Astrocyte (in vitro differentiated cells and primary cell): ENCODE data around the gene GAB2. TPM values are rescaled to one million over a fixed set of nuclear protein-coding genes. Genes with fewer than 3 reads are reported as not detected.

Experiments
- DNase-seq: peaks from one replicate; pipeline ENCODE4 v3.0.0-alpha.2; 2010; ENCODE audit warnings: low read depth
- FAIRE-seq: peaks from 2 replicates; lab custom pipeline; 2011; peaks lifted over from hg19 to GRCh38; lab: Jason Lieb, UNC
- H2AFZ ChIP-seq: 2 replicates; pipeline ENCODE4 v1.6.0; 2012; ENCODE audit warnings: low read depth, low read length, inconsistent platforms
- H3K27ac ChIP-seq: 2 replicates; pipeline ENCODE4 v1.5.1; 2011; ENCODE audit warnings: low read depth, low read length, inconsistent platforms
- H3K27me3 ChIP-seq: 2 replicates; pipeline ENCODE4 v1.6.0; 2011; ENCODE audit warnings: low read length, inconsistent platforms; ENCODE audit not compliant: insufficient read depth
- H3K36me3 ChIP-seq: 2 replicates; pipeline ENCODE4 v1.5.1; 2011; ENCODE audit warnings: low read length, inconsistent platforms; ENCODE audit not compliant: insufficient read depth
- H3K4me1 ChIP-seq: 2 replicates; pipeline ENCODE4 v1.5.1; 2011; ENCODE audit warnings: low read length, inconsistent platforms; ENCODE audit not compliant: insufficient read depth
- H3K4me2 ChIP-seq: 2 replicates; pipeline ENCODE4 v1.6.0; 2012; ENCODE audit warnings: low read length, inconsistent platforms
- H3K4me3 ChIP-seq: 2 replicates; pipeline ENCODE4 v1.5.1; 2011; ENCODE audit warnings: low read depth, mild to moderate bottlenecking, low read length, inconsistent platforms; ENCODE audit not compliant: insufficient read depth
- H3K79me2 ChIP-seq: 2 replicates; pipeline ENCODE4 v1.6.0; 2012; ENCODE audit warnings: mild to moderate bottlenecking, low read length, inconsistent platforms; ENCODE audit not compliant: insufficient read depth
- H3K9ac ChIP-seq: 2 replicates; pipeline ENCODE4 v1.6.0; 2012; ENCODE audit warnings: mild to moderate bottlenecking, low read length, inconsistent platforms
- H3K9me3 ChIP-seq: 2 replicates; pipeline ENCODE4 v1.5.1; 2012; ENCODE audit warnings: low read depth, mild to moderate bottlenecking, low read length, inconsistent platforms; ENCODE audit not compliant: insufficient read depth
- H4K20me1 ChIP-seq: 2 replicates; pipeline ENCODE4 v1.6.0; 2012; ENCODE audit warnings: low read length, inconsistent platforms; ENCODE audit not compliant: insufficient read depth
- H3K27ac Mint-ChIP-seq: one replicate; pipeline ENCODE4 v1.8.0; 2021; ENCODE audit warnings: mild to moderate bottlenecking, mixed read lengths; ENCODE audit not compliant: unreplicated experiment
- H3K27me3 Mint-ChIP-seq: one replicate; pipeline ENCODE4 v1.8.0; 2021; ENCODE audit warnings: low read depth, mixed read lengths; ENCODE audit not compliant: unreplicated experiment
- H3K36me3 Mint-ChIP-seq: one replicate; pipeline ENCODE4 v1.8.0; 2021; ENCODE audit warnings: low read depth, mixed read lengths; ENCODE audit not compliant: unreplicated experiment
- H3K4me1 Mint-ChIP-seq: one replicate; pipeline ENCODE4 v1.8.0; 2021; ENCODE audit warnings: low read depth, mixed read lengths; ENCODE audit not compliant: unreplicated experiment
- H3K4me3 Mint-ChIP-seq: one replicate; pipeline ENCODE4 v1.8.0; 2021; ENCODE audit warnings: mild to moderate bottlenecking, moderate library complexity, mixed read lengths; ENCODE audit not compliant: unreplicated experiment
- H3K9me3 Mint-ChIP-seq: one replicate; pipeline ENCODE4 v1.8.0; 2021; ENCODE audit warnings: mild to moderate bottlenecking, mixed read lengths; ENCODE audit not compliant: unreplicated experiment
- EZH2 ChIP-seq: IDR thresholded peaks from 2 replicates; pipeline ENCODE4 v1.6.1; 2012; ENCODE audit warnings: mild to moderate bottlenecking, low read length, inconsistent platforms; ENCODE audit not compliant: insufficient read depth
- total RNA-seq: library from RNA; stranded (reverse); gene quantifications from 2 replicates; pipeline ENCODE4 v1.2.1, GENCODE V29; 2021
- TF ChIP-seq, protein P1 (sequence below): IDR thresholded peaks from 2 replicates; pipeline ENCODE4 v1.5.1; 2011; ENCODE audit warnings: low read depth, mild to moderate bottlenecking, inconsistent platforms, low read length, moderate library complexity; ENCODE audit not compliant: insufficient read depth

Gene GAB2
- total RNA-seq, 1 donor from 2014 or later, result 18.2 TPM

GRCh38 chr11:78227921-78228320, 189.7 kb downstream of the GAB2 start:
- H3K4me3 Mint-ChIP-seq, result no peak overlapping the region
- no peak overlapping the region for H3K9ac ChIP-seq
- DNase-seq (no peak), FAIRE-seq (no peak)
- no peak overlapping the region for H3K27ac Mint-ChIP-seq
- no peaks in the 10 kb centered on the region for H3K4me1 ChIP-seq
- peaks cover 11% of the 10 kb centered on the region for H3K36me3 Mint-ChIP-seq
- H2AFZ ChIP-seq, result no peak overlapping the region
- H3K9me3 Mint-ChIP-seq, result no peaks in the 10 kb centered on the region
- H3K9me3 ChIP-seq, result no peaks in the 10 kb centered on the region
- H3K4me1 Mint-ChIP-seq, result peaks cover 10% of the 10 kb centered on the region
- H3K79me2 ChIP-seq, result no peaks in the 10 kb centered on the region
- TF ChIP-seq, protein P1, sequence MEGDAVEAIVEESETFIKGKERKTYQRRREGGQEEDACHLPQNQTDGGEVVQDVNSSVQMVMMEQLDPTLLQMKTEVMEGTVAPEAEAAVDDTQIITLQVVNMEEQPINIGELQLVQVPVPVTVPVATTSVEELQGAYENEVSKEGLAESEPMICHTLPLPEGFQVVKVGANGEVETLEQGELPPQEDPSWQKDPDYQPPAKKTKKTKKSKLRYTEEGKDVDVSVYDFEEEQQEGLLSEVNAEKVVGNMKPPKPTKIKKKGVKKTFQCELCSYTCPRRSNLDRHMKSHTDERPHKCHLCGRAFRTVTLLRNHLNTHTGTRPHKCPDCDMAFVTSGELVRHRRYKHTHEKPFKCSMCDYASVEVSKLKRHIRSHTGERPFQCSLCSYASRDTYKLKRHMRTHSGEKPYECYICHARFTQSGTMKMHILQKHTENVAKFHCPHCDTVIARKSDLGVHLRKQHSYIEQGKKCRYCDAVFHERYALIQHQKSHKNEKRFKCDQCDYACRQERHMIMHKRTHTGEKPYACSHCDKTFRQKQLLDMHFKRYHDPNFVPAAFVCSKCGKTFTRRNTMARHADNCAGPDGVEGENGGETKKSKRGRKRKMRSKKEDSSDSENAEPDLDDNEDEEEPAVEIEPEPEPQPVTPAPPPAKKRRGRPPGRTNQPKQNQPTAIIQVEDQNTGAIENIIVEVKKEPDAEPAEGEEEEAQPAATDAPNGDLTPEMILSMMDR, result no peak
- no peak for TF ChIP-seq EZH2
- no peak overlapping the region for H3K27ac ChIP-seq
- H4K20me1 ChIP-seq, result peaks cover 13% of the 10 kb centered on the region
- no peaks in the 10 kb centered on the region for H3K27me3 ChIP-seq
- no peaks in the 10 kb centered on the region for H3K27me3 Mint-ChIP-seq
- H3K36me3 ChIP-seq, result peaks cover 3% of the 10 kb centered on the region
- no peak overlapping the region for H3K4me3 ChIP-seq
- H3K4me2 ChIP-seq, result no peak overlapping the region

DNA sequence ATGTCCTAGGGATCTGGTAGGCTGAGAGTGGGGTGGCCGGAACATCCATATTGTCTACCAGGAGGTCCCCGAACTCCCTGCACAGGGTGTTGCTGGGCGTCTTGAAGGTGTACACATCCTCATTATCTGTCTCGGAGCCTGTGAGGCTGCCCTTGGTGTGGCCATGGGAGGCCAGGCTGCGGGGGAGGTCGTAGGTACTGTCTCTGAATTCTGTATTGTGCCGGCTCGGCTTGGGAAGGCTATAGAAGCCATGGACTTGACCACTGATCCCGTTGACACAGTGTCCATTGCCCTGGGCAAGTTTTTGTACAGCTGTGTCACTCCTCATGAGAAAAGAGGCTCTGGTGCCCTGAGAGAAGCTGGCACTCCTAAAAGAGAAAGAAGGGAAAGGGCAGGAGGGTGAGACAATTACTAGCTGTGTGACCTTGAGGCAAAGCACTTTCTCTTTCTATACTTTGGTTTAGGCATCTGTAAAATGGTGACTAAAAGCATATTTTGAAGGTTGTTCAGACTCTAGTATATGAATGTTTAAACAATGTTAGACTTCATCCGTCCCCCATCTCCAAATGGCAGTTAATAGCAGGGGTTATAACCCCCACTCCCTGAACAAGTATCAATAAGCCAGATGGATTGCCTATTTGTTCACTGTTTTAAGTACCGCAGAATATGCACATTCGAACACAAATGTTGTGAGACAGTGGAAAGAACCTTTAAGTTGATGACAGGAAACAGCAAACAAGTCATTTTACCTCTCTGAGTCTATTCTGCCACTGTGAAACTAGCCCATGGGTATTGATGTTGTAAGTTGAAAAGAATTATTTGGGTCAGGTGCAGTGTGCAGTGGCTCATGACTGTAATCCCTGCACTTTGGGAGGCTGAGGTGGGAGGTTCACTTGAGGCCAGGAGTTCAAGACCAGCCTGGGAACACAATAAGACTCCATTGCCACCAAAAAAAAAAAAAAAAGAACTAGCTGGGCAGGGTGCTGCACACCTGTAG, 190.6 kb downstream of the GAB2 start:
- peaks cover 10% of the 10 kb centered on the region for H4K20me1 ChIP-seq
- no peak for DNase-seq
- H3K4me2 ChIP-seq, result no peak overlapping the region
- H3K27ac ChIP-seq, result no peak overlapping the region
- no peak overlapping the region for H3K27ac Mint-ChIP-seq
- no peaks in the 10 kb centered on the region for H3K9me3 ChIP-seq
- H3K27me3 Mint-ChIP-seq, result no peaks in the 10 kb centered on the region
- H3K4me3 ChIP-seq, result no peak overlapping the region
- H3K27me3 ChIP-seq, result no peaks in the 10 kb centered on the region
- no peak overlapping the region for H2AFZ ChIP-seq
- no peak overlapping the region for H3K4me3 Mint-ChIP-seq
- H3K4me1 Mint-ChIP-seq, result peaks cover 4% of the 10 kb centered on the region
- FAIRE-seq, result no peak
- no peak for TF ChIP-seq EZH2
- TF ChIP-seq, protein P1, result no peak
- no peaks in the 10 kb centered on the region for H3K4me1 ChIP-seq
- no peaks in the 10 kb centered on the region for H3K9me3 Mint-ChIP-seq
- peaks cover 3% of the 10 kb centered on the region for H3K36me3 ChIP-seq
- no peaks in the 10 kb centered on the region for H3K79me2 ChIP-seq
- no peak overlapping the region for H3K9ac ChIP-seq
- H3K36me3 Mint-ChIP-seq, result peaks cover 11% of the 10 kb centered on the region
